Activated CD4-positive, alpha-beta T cell treated with anti-CD3 and anti-CD28 coated beads for 1 hour (primary cell): ENCODE measurements around the gene RING1.

ENCODE experiments used
- DNase-seq: peaks from one replicate; pipeline ENCODE4 v3.0.0-alpha.2; 2020

RING1 gene

DNA sequence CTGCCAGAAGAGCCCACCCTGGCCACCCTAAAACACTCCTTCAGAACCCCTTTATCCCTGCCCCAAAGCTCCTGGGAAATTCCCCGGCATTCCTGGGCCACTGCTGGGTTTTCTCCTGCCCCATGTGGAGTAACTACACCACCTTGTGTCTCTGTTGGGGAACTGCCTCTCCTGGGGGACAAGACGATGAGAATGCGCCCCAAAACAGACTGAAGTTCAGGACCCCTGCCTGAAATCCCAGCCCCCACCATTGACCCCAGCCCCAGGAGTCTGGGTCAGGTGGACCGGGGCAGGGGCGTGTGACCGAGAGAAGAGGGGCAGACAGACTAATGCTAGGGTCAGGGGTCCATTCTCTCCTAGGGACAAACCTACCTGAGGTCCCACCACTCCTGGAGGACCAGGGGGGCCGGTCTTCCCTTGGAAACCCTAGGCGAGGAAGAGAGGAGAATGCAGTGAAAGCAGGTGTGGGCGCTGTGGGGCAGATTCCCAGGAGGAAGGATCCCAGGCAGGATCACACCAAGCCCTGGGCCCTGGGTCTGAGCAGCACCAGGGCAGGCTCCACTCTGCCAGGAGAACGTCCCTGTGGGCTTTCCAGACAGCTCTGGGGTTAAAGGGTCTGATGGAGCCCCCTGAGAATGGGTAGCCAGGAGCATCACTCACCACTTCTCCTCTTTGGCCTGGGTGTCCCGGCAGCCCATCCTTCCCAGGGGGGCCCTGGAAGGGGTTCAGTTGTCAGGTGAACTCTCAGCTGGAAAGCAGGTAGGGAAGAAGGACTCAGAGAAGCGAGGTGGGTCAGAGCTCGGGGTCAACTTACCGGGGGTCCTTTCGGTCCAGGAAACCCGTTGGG is 35.4 kb upstream of the RING1 start:
- DNase-seq = no peak

DNA sequence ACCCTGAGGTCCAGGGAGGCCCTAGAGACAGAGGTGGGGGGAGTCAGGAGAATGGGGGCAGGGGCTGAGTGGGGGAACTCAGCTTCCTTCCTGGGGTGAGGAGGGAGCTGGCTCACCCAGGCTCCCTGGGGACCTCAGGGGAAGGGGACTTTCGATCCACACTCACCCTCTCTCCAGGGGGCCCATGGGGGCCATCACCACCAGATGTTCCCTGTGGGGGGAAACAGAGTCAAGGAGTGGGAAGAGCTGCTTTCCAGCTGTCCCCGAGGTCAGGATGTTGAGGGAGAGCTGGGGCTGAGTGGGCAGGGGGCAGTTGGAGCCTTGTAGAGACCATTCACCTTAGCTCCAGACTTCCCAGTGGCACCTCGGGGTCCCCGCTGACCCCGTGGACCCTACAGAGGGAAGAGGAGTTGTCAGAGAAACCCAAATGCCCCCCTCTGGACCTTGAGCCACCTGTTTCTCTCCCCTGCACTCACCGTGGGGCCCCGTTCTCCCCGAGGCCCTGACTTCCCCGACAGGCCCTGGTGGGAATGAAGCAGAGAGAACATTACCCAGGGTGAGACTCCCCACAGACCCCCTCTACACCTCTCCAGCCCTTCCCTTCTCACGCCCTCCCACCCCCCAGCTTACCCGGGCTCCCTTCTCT is 34.6 kb upstream of the RING1 start:
- DNase-seq = no peak

DNA sequence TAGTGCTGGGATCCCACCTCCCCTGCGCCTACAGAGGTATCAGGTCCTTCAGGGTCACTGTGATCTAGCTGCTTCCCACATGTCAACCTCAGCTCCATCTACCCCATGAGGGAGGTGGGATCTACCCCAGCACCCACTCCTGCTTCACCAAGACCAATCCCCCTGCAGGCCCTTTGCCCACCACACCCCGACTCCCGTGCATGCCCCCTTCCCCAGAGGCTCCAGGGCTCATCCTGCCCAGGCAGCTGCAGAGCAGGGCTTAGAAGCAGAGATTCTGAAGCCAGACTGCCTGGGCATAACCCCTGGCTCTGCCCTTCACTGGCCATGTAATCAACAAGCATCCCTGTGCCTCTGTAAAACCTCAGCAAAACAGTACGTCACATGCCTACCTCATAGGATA is 33.5 kb upstream of the RING1 start:
- no peak for DNase-seq

DNA sequence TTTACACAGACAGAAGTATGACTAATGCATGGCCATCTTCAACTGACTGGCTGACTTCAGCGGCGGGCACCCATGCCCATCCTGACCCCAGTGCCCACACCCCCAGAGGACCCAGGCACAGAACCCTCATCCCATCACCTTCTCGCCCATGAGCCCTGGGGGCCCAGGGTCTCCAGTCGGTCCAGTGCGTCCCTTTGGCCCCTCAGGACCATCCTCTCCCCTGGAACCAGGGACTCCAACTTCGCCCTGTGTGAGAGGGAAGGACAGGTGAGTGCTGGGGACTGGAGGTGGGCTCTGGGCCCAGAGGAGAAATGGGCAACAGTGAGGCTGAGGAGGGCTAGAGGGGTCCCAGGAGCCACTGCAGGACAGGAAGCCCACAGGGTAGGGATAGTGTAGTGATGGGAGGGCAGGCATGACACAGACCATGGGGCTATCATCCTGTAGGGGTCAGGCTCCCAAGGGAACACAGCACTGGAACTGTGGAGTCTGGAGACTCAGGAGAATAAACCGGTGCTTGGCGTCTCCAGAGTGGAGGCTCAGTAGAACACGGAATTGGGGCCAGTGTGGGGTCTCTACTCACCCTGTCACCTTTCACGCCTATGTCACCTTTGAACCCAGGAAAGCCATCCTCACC is 32.7 kb upstream of the RING1 start:
- DNase-seq = no peak

DNA sequence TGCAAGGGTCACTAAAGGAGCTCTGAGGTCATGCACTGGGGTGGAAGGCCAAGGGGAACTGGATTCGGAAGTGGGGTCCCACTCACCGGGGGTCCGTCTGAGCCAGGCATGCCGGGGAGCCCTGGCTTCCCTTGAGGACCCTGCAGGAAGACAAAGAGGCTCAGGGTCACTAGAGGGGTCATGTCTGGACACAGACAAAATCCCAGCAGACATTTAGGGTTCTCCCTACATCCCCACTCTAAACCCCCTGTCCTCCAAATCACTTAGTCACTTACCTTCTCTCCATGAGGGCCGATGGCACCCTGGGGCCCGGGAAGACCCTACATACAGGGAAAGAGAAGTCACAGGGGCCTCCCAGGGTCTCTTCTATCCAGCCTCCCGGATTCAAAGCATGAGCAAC is 31.4 kb upstream of the RING1 start:
- DNase-seq = no peak

DNA sequence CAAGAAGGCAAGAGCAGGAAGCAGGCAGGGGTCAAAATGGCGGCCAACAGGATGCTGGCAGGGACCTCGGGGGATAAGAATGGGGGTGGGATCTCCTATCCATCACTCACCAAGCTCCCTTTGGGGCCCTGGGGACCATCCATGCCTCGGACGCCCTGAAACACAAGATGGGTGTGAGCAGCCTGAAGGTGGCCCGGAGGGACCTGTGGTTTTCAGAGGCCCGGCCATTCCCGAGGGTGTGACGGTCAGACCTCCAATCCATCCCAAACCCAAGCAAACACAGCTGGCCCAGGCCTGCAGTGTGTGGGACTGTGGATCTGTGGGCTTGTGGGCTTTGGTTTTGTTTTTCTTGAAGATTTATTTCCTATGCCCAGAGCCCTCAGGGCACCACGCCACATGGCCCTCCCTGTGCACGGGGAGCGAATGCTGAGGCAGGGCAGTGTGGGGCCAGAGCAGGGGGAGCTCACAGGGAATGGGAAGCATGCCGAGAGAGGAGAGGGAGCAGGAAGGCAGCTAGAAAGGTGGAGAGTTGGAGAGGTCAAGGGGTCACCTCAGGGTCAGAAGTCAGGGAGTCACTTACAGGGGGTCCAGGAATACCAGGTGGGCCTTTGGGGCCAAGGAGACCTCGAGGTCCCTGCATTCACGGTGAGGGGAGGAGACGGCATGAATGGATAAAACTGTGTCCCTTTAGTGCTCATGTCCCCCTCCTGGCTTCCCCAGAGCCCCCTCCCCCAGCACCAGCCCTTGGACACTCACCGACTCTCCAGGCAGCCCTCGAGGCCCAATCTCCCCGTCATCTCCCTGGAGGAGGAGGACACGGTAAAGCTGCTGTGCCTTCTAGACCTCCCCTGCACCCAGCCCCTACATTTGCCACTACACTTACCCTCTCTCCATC is 30.5 kb upstream of the RING1 start:
- no peak for DNase-seq

DNA sequence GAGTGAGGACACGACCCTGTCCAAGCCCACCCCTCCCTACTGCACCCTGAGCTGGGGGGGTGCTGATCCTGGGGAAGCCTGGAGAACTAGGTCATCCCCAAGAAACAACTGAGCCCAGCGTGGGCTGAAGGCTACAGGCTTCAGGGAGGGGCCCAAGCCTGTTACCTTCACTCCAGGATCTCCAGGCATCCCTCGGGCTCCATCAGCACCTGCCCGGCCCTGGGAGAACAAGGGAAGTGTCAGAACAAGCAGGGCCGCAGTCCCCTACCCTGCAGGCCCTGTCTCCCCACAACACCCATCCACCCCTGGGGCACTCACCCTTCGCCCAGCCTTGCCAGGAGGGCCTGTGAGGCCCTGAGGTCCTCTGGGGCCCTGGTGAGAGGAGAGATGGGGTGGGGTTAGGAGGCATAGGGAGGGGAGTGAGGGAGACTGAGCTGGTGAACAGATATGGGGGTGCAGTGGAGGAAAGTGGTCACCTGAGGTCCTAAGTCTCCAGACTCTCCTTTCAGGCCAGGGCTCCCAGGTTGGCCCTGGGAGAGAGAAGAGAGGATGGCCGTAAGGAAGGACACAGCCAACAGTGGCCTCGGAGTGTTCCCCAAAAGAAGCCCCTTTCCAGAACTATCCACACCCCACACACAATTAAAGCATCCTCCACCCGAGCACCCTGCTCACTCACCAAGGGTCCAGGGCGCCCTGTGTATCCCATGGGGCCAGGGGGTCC is 29.4 kb upstream of the RING1 start:
- DNase-seq = no peak

DNA sequence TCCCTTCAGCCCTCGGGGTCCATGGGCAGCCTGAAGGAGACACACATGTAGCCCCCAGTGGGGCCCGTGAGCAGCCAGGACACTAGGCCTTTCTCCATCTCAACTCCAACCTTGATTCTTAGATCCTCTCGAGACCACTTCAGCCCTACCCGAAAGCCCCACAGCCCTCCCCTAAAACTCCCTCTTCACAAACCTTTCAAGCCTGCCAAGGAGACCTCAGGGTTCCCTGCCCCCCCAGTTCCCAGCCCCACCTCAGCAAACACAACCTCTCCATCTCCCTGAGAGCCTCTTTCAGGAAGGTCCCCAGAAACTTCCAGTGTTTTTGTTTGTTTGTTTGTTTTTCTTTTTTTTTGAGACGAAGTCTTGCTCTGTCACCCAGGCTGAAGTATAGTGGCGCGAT is 27.2 kb upstream of the RING1 start:
- DNase-seq = no peak

DNA sequence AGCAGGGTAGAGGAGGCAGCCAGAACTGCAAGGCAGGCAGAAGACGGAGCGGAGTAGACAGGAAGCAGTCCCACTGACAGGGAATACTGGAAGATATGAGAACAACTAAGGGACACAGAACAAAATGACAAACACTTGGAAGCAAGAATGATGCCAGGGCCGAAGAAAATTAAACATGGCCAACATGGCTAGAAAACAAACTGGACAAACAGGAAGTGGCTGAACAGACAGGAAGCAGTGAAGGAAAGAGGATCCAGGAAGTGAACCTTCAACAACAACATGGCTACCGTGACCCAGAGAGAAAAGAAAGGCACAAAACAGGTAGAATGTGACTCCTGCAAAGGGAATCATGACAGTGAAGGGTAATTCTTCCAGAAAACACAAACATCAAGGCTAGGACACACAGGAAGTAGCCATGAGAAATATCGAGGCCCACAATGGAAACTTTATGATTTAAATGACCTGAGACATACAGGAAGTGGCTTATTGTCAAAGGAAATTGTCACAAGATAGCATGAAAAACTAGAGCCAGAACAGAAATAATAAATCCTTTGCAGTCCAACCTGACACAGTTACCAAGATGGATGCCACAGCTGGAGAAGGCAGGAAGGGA is 25.1 kb upstream of the RING1 start:
- no peak for DNase-seq

DNA sequence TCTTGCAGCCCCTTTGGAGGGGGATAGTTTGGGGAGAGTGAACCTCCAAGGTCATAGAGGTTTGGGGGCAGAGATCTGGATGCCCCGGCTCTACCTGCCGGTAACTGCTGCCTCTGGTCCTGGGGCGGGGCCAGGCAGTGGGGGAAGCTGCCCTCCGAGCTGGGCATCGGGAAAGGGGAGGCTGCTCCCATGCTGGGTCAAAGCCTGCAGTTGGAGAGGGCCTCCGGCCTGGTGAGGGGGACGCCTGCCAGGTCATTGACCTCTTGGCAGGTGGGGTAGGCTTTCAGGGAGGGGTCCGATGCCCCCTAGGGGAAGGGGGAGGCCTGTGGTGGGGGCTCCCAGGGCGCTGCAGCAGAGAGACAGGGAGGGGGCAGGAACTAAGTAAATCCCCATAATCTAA is 23.1 kb upstream of the RING1 start:
- DNase-seq = no peak

DNA sequence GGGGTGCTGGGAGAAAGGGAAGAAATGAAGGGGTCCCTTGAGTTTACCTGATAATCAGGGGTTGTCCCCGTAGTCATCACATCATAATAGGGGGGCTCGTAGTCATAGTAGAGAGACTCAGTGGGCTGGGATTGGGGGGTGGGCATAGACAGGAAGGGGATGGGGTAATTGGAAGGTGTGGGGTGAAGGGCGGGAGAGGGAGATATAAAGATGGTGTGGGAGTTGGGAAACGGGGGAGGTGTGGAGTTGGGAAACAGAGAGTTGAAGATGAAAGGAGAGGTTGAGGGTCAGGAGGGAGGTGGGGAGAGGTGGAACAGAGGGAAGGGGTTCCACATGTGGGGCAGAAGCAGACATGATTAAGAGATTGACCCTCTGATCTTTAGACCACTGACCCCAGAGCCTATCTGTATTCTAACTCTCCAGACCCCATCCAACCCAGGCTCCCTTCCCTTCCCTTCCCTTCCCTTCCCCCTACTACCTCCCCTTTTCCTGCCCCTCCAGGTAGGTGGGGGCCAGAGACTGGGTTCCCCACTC is 22.6 kb upstream of the RING1 start:
- DNase-seq = no peak

DNA sequence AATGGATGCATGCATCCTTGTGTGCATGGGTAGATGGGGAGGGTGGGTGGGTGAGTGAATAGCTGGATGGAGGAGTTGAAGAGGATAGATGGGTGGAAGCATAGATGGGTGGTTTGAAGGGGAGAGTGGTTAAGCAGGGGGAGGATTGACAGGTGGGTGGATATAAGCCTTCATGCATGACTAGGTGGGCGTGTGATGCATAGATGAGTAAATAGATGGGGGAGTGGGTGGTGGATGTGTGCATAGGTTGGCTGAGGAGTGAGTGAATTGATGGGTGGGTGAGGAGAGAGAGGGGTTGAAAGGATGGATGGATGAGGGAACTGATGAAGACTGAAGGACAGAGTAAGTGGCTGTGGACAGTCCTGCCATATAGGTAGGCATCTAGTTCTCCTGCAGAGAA is 20.5 kb upstream of the RING1 start:
- no peak for DNase-seq

DNA sequence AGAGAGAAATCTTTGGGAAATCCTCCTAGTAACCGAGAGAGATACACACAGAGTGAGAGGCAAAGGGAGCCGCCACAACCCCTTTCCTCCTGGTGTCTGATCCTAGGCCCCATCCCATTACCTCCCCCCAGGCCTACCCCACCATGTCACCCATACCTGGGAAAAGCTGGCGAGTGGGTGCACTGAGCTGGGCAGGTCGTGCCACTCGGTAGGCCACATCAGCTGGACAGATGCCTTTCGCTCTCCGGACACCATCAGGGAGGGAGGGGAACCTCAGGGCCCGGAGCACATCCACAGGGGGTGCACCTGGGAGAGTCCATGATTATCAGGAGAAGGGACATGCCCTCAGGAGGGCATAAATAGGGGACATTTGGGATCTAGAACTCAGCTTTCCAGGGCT is 19.1 kb upstream of the RING1 start:
- DNase-seq = no peak

DNA sequence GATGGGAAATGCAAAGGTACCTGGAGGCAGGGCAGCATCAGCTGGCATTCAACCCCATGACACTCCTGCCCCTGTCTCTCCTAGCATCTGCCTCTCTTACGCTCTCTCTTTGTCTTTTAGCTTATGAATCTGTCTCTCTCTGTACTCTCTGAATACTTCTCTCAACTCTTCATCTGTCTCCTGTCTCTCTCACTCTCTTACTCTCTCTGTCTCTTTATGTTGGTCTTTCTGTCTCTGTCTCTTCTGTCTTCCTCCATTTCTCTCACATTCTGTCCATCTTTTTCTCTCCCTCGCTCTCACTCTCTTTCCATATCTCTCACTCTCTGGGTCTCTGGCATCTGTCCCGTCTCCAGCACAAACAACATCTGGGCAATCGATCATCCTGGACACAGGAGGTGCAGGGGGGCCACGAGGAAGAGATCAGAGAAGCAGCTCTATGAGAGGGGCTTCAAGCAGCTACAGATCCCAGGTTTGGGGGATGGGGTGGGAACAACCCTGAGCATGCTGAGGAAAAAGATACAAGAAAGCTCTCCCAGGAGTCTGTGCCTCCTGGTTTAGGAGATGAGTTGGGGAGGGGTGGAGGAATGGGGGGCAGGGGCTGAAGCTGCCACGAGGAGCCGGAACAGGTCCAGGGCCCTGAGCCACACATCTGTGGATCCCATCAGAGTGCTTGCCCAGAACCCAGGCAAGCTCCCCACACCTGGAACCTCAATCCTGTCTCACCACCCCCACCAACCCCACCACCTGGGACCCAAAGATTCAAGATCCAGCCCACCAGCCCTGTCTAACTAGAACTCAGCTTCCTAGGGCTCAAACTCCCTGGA is 18.5 kb upstream of the RING1 start:
- DNase-seq = no peak

DNA sequence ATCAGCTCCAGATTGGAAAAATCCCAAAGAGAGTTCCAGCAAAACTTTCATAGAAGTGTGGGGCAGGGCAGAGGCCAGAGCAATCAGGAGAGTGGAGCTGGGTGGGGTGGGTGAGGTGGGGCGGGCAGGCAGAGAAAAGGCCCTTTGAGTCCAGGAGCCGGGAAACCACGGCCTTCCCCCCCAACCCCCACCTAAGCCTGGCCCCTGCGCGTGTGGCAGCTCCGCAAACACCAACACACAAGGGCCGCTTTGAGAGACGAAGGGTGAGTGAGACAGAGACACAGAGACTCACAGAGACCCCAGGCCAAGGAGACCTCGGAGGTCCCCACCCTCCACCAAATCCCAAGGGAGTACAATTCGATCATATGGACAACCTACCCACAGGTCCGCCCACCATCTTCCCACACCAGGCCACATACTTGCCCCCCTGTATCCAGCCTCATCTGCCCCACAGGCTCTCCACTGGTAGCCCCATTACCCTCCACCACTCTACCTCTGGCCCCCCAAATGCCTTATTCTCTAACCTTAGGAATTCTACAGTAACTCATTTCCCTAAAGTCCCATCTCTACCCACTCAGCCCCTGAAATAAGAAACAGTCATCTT is 17.7 kb upstream of the RING1 start:
- no peak for DNase-seq

DNA sequence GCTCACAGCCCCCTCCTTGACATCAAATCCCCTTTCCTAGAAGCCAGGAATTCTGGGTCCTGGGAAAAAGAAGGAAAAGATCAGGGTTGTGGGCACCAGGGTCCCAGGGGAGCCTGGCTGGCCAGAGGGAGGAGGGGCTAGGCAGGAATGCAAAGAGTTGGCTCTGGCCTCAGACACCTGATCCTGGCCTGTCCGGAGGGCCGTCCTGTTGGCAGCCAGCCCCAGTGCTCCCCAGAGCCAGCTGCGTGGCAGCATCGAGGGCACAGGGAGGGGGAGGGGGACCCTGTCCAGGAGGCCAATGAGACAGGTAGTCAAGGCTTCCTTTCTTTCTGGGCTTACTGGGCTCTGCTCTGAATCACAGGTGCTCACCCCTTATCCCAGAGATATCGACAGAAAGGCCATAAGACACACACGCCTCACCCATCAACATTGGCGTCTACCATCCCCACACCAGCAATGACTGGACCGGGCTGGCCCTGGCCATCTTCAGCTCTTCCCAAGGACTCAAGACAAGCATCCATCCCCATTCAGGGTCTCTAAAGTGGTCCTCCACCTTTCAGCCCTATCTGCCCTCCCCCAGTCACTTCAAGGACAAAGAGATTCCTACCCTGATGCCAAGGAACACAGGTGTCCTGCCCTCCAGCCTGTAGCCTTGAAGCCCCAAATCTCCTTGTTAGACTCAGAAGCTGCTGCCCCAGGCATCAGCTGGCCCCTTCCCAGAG is 16.8 kb upstream of the RING1 start:
- DNase-seq = no peak

DNA sequence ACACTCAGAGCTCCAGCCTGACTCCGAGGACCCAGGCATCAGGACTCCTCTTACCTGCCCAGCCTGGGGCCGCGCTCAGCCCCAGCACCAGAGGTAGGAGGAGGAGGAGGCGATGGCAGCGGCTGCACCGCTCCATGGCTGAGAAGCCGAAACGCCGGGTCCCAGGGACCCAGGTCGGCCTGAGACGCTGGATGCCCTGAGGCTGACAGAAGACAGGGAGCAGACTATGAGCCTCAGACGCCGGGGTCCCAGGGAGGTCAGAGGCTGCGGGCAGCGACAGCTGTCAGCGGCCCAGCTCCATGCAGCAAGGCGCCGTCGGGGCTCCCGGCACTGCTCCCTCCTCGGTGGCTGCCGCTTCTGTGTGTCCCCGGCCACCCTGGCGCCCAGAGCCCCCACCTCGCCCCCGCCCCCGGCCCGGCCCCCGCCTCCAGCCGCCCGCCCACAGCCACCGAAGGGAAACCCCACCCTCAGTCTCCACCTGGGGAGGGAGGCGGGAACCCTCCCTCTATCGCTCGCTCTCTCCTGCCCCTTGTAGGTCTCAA is 16.1 kb upstream of the RING1 start, which contains the start of gene COL11A2:
COL11A2 (minus strand) TSS at position 363 of the 542 bp plus-strand sequence; CDS start at position 136, 227 bp downstream.
- no peak for DNase-seq

DNA sequence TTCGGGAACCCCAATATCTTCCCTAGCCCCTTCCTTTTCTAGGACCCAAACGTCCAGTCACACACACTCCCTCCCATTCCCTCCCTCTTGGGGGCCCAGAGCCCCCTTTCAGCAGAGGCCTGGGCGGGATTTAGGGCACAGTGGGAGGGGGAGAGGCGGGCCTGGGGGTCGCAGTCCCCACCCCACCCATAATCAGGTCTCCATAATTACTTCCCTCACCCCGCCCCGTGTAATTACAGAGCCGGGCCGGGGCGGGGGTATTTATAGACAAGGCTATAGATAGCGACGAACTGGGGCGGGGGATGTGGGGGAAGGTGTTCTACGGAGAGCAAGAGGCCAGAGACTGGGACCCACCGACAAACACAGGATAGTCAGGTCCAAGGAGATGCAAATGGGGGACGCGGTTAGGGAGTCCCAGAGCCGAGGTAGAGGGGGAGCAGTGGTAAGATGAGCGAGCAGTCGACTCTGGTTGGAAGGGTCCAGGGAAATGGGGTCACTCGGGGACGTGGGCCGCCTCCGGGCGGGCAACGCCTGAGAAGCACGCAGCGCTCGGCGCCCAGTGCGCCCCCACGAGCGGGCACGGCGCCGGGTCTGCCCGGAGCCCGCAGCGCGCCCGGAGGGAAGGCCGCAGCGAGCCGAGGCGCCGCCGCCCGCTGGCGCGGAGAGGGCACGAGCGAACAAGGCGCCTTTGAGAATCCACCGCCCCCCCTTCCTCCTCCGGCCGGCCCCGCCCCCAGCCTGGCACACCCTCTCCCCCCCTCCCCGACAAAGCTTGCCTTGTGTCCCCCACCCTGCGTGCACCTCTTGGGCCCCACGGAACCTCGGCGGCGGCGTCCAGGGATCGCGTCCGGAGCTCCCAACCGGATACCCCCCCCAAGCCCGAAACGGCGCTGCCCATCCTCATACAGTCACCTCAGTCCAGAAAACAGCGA is 15.4 kb upstream of the RING1 start:
- DNase-seq = no peak
